ENCODE measurements around the gene HNRNPUL1. TPM values are rescaled to one million over a fixed set of nuclear protein-coding genes. Genes with fewer than 3 reads are reported as not detected.

The HNRNPUL1 gene
- total and polyA plus RNA-seq, 2 of the 8 experiments (the other 6 are each of a cell fraction or from before 2014, with no cell fraction given): 99.5 to 264 TPM

DNA sequence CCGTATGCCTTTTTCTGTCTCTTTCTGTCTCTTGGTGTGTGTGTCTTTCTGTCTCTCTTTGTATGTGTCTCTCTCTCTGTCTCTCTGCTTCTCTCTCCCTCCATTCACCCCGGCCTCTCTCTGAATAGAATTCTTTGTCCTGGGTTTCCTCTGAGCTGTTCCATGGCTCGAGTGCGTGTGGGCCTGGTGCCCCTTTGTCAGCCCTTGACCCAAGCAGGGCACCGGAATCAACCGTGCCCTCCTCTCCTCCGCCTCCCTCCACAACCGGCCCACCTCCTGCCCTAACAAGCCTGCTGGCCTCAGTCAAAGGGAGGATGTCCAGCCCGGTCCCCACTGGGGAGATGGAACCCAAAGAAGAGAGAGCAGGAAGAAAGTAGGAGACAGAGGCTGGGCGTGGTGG lies 41.9 kb upstream of the HNRNPUL1 start:
- Histone ChIP-seq H4K8ac (ENCODE audit: extremely low read depth, insufficient read depth, low read length) (no peak overlapping the region), H2BK5ac (ENCODE audit: low read depth, low read length) (0 out of 2 replicates have a peak overlapping the region, but pooled peaks have one; percentile 18), H3K18ac (ENCODE audit: extremely low read depth, low read length) (no peak overlapping the region), H2AFZ (ENCODE audit: low read length) (no peak overlapping the region), H3K23ac (ENCODE audit: insufficient read length) (no peak overlapping the region), H3K36me3 (ENCODE audit: control insufficient read depth in 2 of 4, insufficient read depth in 4 of 4, low read length in 3 of 4) (peaks cover 0 to 14% (median 3%) of the 10 kb centered on the region in 4 experiments; a peak in 4 of 8 replicates), H3K56ac (replicated peaks; ENCODE audit: insufficient read length, low read depth, low read length) (no peak overlapping the region), H2AK5ac (ENCODE audit: low read depth, low read length) (no peak overlapping the region), H2BK12ac (ENCODE audit: low read depth, low read length) (peak overlapping the region; percentile 4; the same call in 1 of the 2 replicates), H2BK120ac (replicated peaks; ENCODE audit: low read depth, low read length) (no peak overlapping the region), H3K27ac (ENCODE audit: low read depth, low read length) (no peak overlapping the region), H3K79me2 (ENCODE audit: control insufficient read depth in 1 of 2, insufficient read depth in 2 of 2, low read length in 2 of 2) (peaks cover 0 to 22% of the 10 kb centered on the region in 2 experiments; a peak in 2 of 4 replicates), H3K4me3 (ENCODE audit: extremely low read depth in 1 of 4, insufficient read depth in 2 of 4, low read depth in 3 of 4, low read length in 4 of 4) (no peak overlapping the region), H3K9me3 (ENCODE audit: insufficient read depth in 2 of 2, low read depth in 1 of 2, low read length in 1 of 2) (no peaks in the 10 kb centered on the region), H3K27me3 (replicated peaks in 1 of 4; ENCODE audit: control insufficient read depth in 3 of 4, extremely low read depth in 1 of 4, insufficient read depth in 3 of 4, low read length in 3 of 4) (no peaks in the 10 kb centered on the region), H3K14ac (ENCODE audit: insufficient read length) (no peak overlapping the region), H3K23me2 (ENCODE audit: low read depth, low read length) (peaks cover 14% of the 10 kb centered on the region), H2BK20ac (ENCODE audit: low read length) (no peak overlapping the region), H3K4me1 (replicated peaks in 1 of 4; ENCODE audit: control insufficient read depth in 3 of 4, insufficient read depth in 4 of 4, low read length in 3 of 4) (peaks cover 8 to 35% (median 25%) of the 10 kb centered on the region in 4 experiments), H4K91ac (replicated peaks; ENCODE audit: insufficient read length, low read length) (peak overlapping the region; percentile 61), H3K4me2 (ENCODE audit: insufficient read depth in 1 of 2, low read depth in 2 of 2, low read length in 2 of 2) (no peak overlapping the region), H3K4ac (replicated peaks; ENCODE audit: insufficient read length, low read depth, low read length) (no peak overlapping the region), H4K20me1 (replicated peaks in 1 of 2; ENCODE audit: control insufficient read depth in 1 of 2, insufficient read depth in 2 of 2, low read length in 2 of 2) (no peaks in the 10 kb centered on the region), H4K5ac (ENCODE audit: insufficient read length, low read depth, low read length) (no peak overlapping the region), H2BK15ac (ENCODE audit: low read length) (0 out of 2 replicates have a peak overlapping the region, but pooled peaks have one; percentile 8), H3K79me1 (ENCODE audit: low read depth, low read length) (peaks cover 7% of the 10 kb centered on the region), H3K9ac (replicated peaks in 1 of 4; ENCODE audit: extremely low read depth in 1 of 4, low read depth in 3 of 4, low read length in 3 of 4) (no peak overlapping the region)
- POLR2A ChIA-PET (ENCODE audit: partially characterized antibody): interaction anchor here (0.7 to 1.4 kb wide), 5 partner anchors 11 to 86 kb away, joined by 3 to 11 read pairs (median 3); partner anchors contain the start of gene HNRNPUL1
- DNase-seq (ENCODE audit: low read depth in 1 of 2, low spot score in 2 of 2) (no peak), FAIRE-seq (no peak)
- WGBS, 2 experiments (ENCODE audit: extremely low coverage in 1 of 2, insufficient coverage in 1 of 2, insufficient read length in 1 of 2, insufficient replicate concordance in 2 of 2, low coverage in 1 of 2, low lambda C conversion rate in 2 of 2, missing lambda C conversion rate in 1 of 2): 96% methylated on average over 8 of the region's 10 CpGs; no CpG with 5 or more reads in 1 of the 2 experiments
- CTCF ChIA-PET (ENCODE audit: partially characterized antibody): interaction anchor here (0.8 to 1.3 kb wide), 3 partner anchors 39 to 60 kb away, joined by 3 to 4 read pairs (median 3); no protein-coding TSS in a partner anchor
- TF ChIP-seq EP300 (IDR thresholded peaks at IDR 0.05; ENCODE audit: borderline replicate concordance in 1 of 2, low read depth in 2 of 2, low read length in 2 of 2): no peak
- TF ChIP-seq TBP (IDR thresholded peaks at IDR 0.05; ENCODE audit: low read depth, low read length): no peak
- TF ChIP-seq SP1 (IDR thresholded peaks at IDR 0.05; ENCODE audit: low read depth, low read length): no peak
- TF ChIP-seq, protein P1, sequence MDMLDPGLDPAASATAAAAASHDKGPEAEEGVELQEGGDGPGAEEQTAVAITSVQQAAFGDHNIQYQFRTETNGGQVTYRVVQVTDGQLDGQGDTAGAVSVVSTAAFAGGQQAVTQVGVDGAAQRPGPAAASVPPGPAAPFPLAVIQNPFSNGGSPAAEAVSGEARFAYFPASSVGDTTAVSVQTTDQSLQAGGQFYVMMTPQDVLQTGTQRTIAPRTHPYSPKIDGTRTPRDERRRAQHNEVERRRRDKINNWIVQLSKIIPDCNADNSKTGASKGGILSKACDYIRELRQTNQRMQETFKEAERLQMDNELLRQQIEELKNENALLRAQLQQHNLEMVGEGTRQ (IDR thresholded peaks at IDR 0.05; ENCODE audit: low read length): no peak
- TF ChIP-seq CBX8 (IDR thresholded peaks at IDR 0.05; ENCODE audit: borderline replicate concordance, low read depth, low read length): no peak
- TF ChIP-seq BCL11A (IDR thresholded peaks at IDR 0.05; ENCODE audit: low read depth in 2 of 2, low read length in 2 of 2): no peak
- no peak for TF ChIP-seq NANOG (IDR thresholded peaks at IDR 0.05; ENCODE audit: insufficient read depth, low read depth, low read length, poor library complexity, severe bottlenecking)
- TF ChIP-seq RAD21 (IDR thresholded peaks at IDR 0.05 in 1 of 2, conservative IDR thresholded peaks at IDR 0.05 in 1 of 2; ENCODE audit: low read depth in 2 of 2, low read length in 2 of 2): no peak
- TF ChIP-seq EGR1 (IDR thresholded peaks at IDR 0.05; ENCODE audit: borderline replicate concordance, low read depth, low read length): no peak
- TF ChIP-seq BACH1 (IDR thresholded peaks at IDR 0.05; ENCODE audit: low read length): no peak
- no peak for TF ChIP-seq SUZ12 (IDR thresholded peaks at IDR 0.05; ENCODE audit: low read length)
- TF ChIP-seq JUN (IDR thresholded peaks at IDR 0.05; ENCODE audit: low read depth, low read length): no peak
